Activated CD8-positive, alpha-beta memory T cell treated with anti-CD3 and anti-CD28 coated beads, Interleukin-2, amount 10 ng/mL, durations not matched to agents 7 days and 5 days (primary cell): ENCODE data around the gene NPPB. TPM values are rescaled to one million over a fixed set of nuclear protein-coding genes. Genes with fewer than 3 reads are reported as not detected.
A peak's percentile ranks its signal among the peaks of the same experiment; 100 is the strongest.
"Not testable (repeated sequence)": the region's sequence is repeated elsewhere in the genome, so short reads cannot be mapped to it uniquely, and the experiment has no call there.

Experiments
- ATAC-seq: fragments of 150-1000 bp; cut with Tn5 transposase; one replicate; pipeline ENCODE4 v1.10.0; 2021; ENCODE audit warnings: moderate library complexity
- CTCF ChIA-PET: fragments of 350-600 bp; sonication (Branson Sonifier 250); formaldehyde crosslinking; loops from one replicate; lab custom pipeline; 2021; ENCODE audit warnings: antibody characterized with exemption; lab: Charles Lee
- DNase-seq: peaks from one replicate; pipeline ENCODE4 v3.0.0-alpha.2; 2020
- H3K27ac Mint-ChIP-seq: one replicate; pipeline ENCODE4 v1.8.0; 2021; ENCODE audit warnings: mild to moderate bottlenecking, mixed read lengths
- H3K27me3 Mint-ChIP-seq: one replicate; pipeline ENCODE4 v1.8.0; 2021; ENCODE audit warnings: mixed read lengths
- H3K36me3 Mint-ChIP-seq: one replicate; pipeline ENCODE4 v1.8.0; 2021; ENCODE audit warnings: mild to moderate bottlenecking, mixed read lengths
- H3K4me1 Mint-ChIP-seq: one replicate; pipeline ENCODE4 v1.8.0; 2021; ENCODE audit warnings: mixed read lengths
- H3K4me3 Mint-ChIP-seq: one replicate; pipeline ENCODE4 v1.8.0; 2021; ENCODE audit warnings: mild to moderate bottlenecking, moderate library complexity, mixed read lengths
- H3K9me3 Mint-ChIP-seq: one replicate; pipeline ENCODE4 v1.8.0; 2022; ENCODE audit warnings: low read depth, mixed read lengths
- total RNA-seq, 2 experiments: library from RNA; stranded (reverse); gene quantifications; one replicate each; pipeline ENCODE4 v1.2.3, GENCODE V29; 2021

The NPPB gene
- not detected for total RNA-seq

GRCh38 chr1:11858613-11858967, at the start of gene NPPB:
Gene NPPB, minus strand, starts transcription at chr1:11858945. Its CDS starts 112 bp downstream, at chr1:11858833.
- DNase-seq (no peak), ATAC-seq (no peak)
- Mint-ChIP-seq H3K36me3 (no peaks in the 10 kb centered on the region), H3K4me1 (peaks cover 2% of the 10 kb centered on the region), H3K27ac (no peak within 1 kb of the TSS), H3K4me3 (no peak within 1 kb of the TSS), H3K27me3 (peaks cover 69% of the 10 kb centered on the region), H3K9me3 (no peaks in the 10 kb centered on the region)
- CTCF ChIA-PET: no interaction called here

- H3K36me3 Mint-ChIP-seq: no peaks in the 10 kb centered on the region
- H3K9me3 Mint-ChIP-seq: no peaks in the 10 kb centered on the region
- H3K4me3 Mint-ChIP-seq: peak overlapping the region; percentile 87
- DNase-seq (peak; percentile 90), ATAC-seq (peak; percentile 66)
- H3K27ac Mint-ChIP-seq: peak overlapping the region; percentile 100
- peaks cover 41% of the 10 kb centered on the region for H3K4me1 Mint-ChIP-seq
- CTCF ChIA-PET: interaction anchor here (0.6 to 2.6 kb wide), 19 partner anchors 9 to 1822 kb away, joined by 3 to 12 read pairs (median 4); partner anchors contain the start of genes CLCN6, KIAA2013, MFN2 and MIIP
- H3K27me3 Mint-ChIP-seq: peaks cover 23% of the 10 kb centered on the region
Observed at GRCh38 chr1:11908095-11908675, 49.4 kb upstream of the NPPB start.

GRCh38 chr1:11907275-11908094, 48.7 kb upstream of the NPPB start:
- Mint-ChIP-seq H3K27ac (peak overlapping the region; percentile 100), H3K9me3 (no peaks in the 10 kb centered on the region), H3K27me3 (peaks cover 23% of the 10 kb centered on the region), H3K4me1 (peaks cover 41% of the 10 kb centered on the region), H3K4me3 (peak overlapping the region; percentile 87), H3K36me3 (no peaks in the 10 kb centered on the region)
- ATAC-seq (peak; percentile 43), DNase-seq (peak; percentile 96)
- CTCF ChIA-PET: interaction anchor here (1.0 to 2.6 kb wide), 18 partner anchors 8 to 257 kb away, joined by 3 to 12 read pairs (median 4); partner anchors contain the start of genes CLCN6, KIAA2013, MFN2 and MIIP

GRCh38 chr1:11906870-11907269, 48.1 kb upstream of the NPPB start:
- Mint-ChIP-seq H3K4me1 (peaks cover 41% of the 10 kb centered on the region), H3K4me3 (no peak overlapping the region), H3K9me3 (no peaks in the 10 kb centered on the region), H3K36me3 (no peaks in the 10 kb centered on the region), H3K27ac (no peak overlapping the region), H3K27me3 (peaks cover 28% of the 10 kb centered on the region)
- DNase-seq: no peak
- no peak for ATAC-seq
- CTCF ChIA-PET: interaction anchor here (1.4 to 2.6 kb wide), 3 partner anchors 66 to 104 kb away, joined by 4 to 12 read pairs (median 10); partner anchors contain the start of genes CLCN6 and MTHFR

- DNase-seq (no peak), ATAC-seq (no peak)
- Mint-ChIP-seq H3K4me1 (peaks cover 37% of the 10 kb centered on the region), H3K27ac (no peak overlapping the region), H3K4me3 (no peak overlapping the region), H3K9me3 (no peaks in the 10 kb centered on the region), H3K36me3 (no peaks in the 10 kb centered on the region), H3K27me3 (peaks cover 41% of the 10 kb centered on the region)
- CTCF ChIA-PET: interaction anchor here (1.7 kb wide), 1 partner anchor 254 kb away, joined by 3 read pairs; no protein-coding TSS in a partner anchor
Observed at GRCh38 chr1:11904978-11905377, 46.2 kb upstream of the NPPB start.

GRCh38 chr1:11904156-11904555, 45.4 kb upstream of the NPPB start:
- H3K9me3 Mint-ChIP-seq, DNase-seq, H3K36me3 Mint-ChIP-seq, ATAC-seq, H3K4me3 Mint-ChIP-seq, H3K27ac Mint-ChIP-seq: not testable (repeated sequence)
- peaks cover 49% of the 10 kb centered on the region for H3K27me3 Mint-ChIP-seq
- peaks cover 30% of the 10 kb centered on the region for H3K4me1 Mint-ChIP-seq
- CTCF ChIA-PET: interaction anchor here (0.7 to 1.7 kb wide), 3 partner anchors 75 to 254 kb away, joined by 3 read pairs; no protein-coding TSS in a partner anchor

GRCh38 chr1:11903210-11903609, 44.5 kb upstream of the NPPB start:
- CTCF ChIA-PET: interaction anchor here (0.7 kb wide), 1 partner anchor 226 kb away, joined by 3 read pairs; no protein-coding TSS in a partner anchor
- H3K36me3 Mint-ChIP-seq: no peaks in the 10 kb centered on the region
- H3K9me3 Mint-ChIP-seq: no peaks in the 10 kb centered on the region
- H3K4me3 Mint-ChIP-seq: no peak overlapping the region
- H3K4me1 Mint-ChIP-seq: peaks cover 23% of the 10 kb centered on the region
- peaks cover 54% of the 10 kb centered on the region for H3K27me3 Mint-ChIP-seq
- no peak for ATAC-seq
- no peak overlapping the region for H3K27ac Mint-ChIP-seq
- no peak for DNase-seq

- not testable (repeated sequence) for ATAC-seq, H3K4me3 Mint-ChIP-seq, H3K36me3 Mint-ChIP-seq, H3K9me3 Mint-ChIP-seq, DNase-seq, H3K27ac Mint-ChIP-seq
- CTCF ChIA-PET: interaction anchor here (1.2 kb wide), 1 partner anchor 65 kb away, joined by 3 read pairs; no protein-coding TSS in a partner anchor
- H3K4me1 Mint-ChIP-seq: peaks cover 13% of the 10 kb centered on the region
- peaks cover 60% of the 10 kb centered on the region for H3K27me3 Mint-ChIP-seq
Observed at GRCh38 chr1:11901446-11901845, 42.7 kb upstream of the NPPB start.

- ATAC-seq: no peak
- CTCF ChIA-PET: interaction anchor here (1.1 to 1.6 kb wide), 2 partner anchors 9 to 60 kb away, joined by 3 to 7 read pairs; no protein-coding TSS in a partner anchor
- no peak for DNase-seq
- no peak overlapping the region for H3K27ac Mint-ChIP-seq
- H3K4me1 Mint-ChIP-seq: no peaks in the 10 kb centered on the region
- H3K4me3 Mint-ChIP-seq: no peak overlapping the region
- H3K36me3 Mint-ChIP-seq: no peaks in the 10 kb centered on the region
- H3K9me3 Mint-ChIP-seq: no peaks in the 10 kb centered on the region
- peaks cover 57% of the 10 kb centered on the region for H3K27me3 Mint-ChIP-seq
Observed at GRCh38 chr1:11898831-11899467, 40.2 kb upstream of the NPPB start.

- H3K36me3 Mint-ChIP-seq: no peaks in the 10 kb centered on the region
- H3K27ac Mint-ChIP-seq: no peak overlapping the region
- H3K27me3 Mint-ChIP-seq: peaks cover 55% of the 10 kb centered on the region
- no peaks in the 10 kb centered on the region for H3K9me3 Mint-ChIP-seq
- CTCF ChIA-PET: interaction anchor here (1.1 to 1.6 kb wide), 2 partner anchors 10 to 60 kb away, joined by 3 to 7 read pairs; no protein-coding TSS in a partner anchor
- DNase-seq (no peak), ATAC-seq (no peak)
- H3K4me3 Mint-ChIP-seq: no peak overlapping the region
- no peaks in the 10 kb centered on the region for H3K4me1 Mint-ChIP-seq
Observed at GRCh38 chr1:11898086-11898785, 39.5 kb upstream of the NPPB start.

GRCh38 chr1:11894501-11894900, 35.8 kb upstream of the NPPB start:
- not testable (repeated sequence) for ATAC-seq, H3K4me3 Mint-ChIP-seq, H3K36me3 Mint-ChIP-seq, H3K27ac Mint-ChIP-seq, H3K4me1 Mint-ChIP-seq, H3K9me3 Mint-ChIP-seq, DNase-seq
- CTCF ChIA-PET: interaction anchor here (0.5 to 1.2 kb wide), 4 partner anchors 41 to 845 kb away, joined by 3 to 6 read pairs (median 4); no protein-coding TSS in a partner anchor
- H3K27me3 Mint-ChIP-seq: peaks cover 43% of the 10 kb centered on the region

GRCh38 chr1:11893907-11894251, 35.1 kb upstream of the NPPB start:
- DNase-seq (peak; percentile 78), ATAC-seq (peak; percentile 88)
- Mint-ChIP-seq H3K36me3 (no peaks in the 10 kb centered on the region), H3K27me3 (peaks cover 37% of the 10 kb centered on the region), H3K27ac (no peak overlapping the region), H3K9me3 (no peaks in the 10 kb centered on the region), H3K4me1 (no peaks in the 10 kb centered on the region), H3K4me3 (no peak overlapping the region)
- CTCF ChIA-PET: interaction anchor here (0.6 to 2.5 kb wide), 6 partner anchors 20 to 845 kb away, joined by 3 to 21 read pairs (median 4); no protein-coding TSS in a partner anchor
